AML-193 (cell line): ENCODE results near the gene CXorf65.

ENCODE experiments used
- DNase-seq, 2 experiments: peaks; one replicate each; lab custom pipeline; 2025; lab: John Stamatoyannopoulos, UW

The CXorf65 gene

DNA sequence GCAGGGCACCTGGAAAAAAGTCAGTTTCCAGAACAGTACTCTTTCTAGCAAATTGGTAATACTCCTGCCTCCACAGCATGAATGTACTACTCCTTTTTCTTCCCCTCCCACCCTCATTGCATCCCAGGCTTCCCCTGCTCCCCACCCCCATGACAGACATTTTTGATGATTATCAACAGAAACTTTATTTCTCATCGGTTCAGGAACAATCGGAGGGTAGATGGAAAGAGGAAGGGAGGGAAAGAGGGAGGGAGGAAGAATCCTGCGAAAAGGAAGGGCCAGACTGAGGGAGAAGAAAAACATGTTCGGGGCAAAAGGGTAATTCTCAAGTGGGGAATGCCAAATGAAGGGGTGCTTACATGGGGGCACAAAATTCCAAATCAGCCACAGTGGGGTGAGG is 705 bp upstream of the CXorf65 start:
- no peak for DNase-seq

- no peak for DNase-seq
Measured at GRCh38 chrX:71105628-71106027, 912 bp downstream of the CXorf65 start.

DNA sequence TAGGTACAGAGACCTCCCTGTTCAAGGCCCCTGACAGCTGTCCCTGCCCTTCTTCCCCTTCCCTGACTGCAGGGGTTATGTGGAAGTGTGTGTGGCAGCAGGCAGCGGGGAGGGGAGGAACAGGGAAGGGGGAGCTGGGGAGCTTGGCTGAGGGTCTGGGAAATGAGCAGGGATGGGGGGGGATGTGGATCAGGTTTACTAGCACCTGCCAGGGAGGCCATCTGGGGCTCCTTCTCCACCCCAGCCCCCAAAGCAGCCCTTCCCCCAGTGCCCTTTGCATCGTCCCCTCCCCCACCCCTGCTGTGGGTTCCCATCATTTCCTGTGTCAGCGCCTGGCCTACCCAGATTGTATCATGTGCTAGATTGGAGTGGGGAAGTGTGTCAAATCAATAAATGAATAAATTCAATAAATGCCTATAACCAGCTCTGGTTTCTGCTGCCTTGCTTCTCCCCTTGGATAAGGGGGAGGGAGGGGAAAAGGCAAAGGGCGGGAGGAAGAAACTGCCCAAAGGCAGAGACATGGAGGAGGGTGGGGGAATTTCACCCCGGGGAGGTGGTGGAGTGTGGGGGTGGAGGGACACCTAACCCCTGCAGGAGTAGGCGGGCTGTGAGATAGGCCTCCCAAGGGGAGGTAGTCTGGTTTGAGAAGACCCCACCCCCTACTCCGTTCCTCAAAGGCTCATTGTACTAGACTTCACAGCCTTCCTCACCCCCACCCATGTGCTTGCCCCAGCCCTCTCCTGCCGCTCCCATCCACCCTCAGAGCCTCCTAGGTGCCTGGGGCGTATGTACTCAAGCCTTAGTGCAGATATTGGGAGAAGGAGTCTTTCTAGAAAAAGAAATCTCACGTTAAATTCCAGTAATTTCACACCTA is 3.2 kb downstream of the CXorf65 start:
- DNase-seq, result peak in 1 of 2 experiments; percentile 6

- DNase-seq, result no peak
Measured at GRCh38 chrX:71102292-71102691, 4.2 kb downstream of the CXorf65 start.

- DNase-seq, result no peak
Measured at GRCh38 chrX:71100581-71101505, 5.7 kb downstream of the CXorf65 start.

DNA sequence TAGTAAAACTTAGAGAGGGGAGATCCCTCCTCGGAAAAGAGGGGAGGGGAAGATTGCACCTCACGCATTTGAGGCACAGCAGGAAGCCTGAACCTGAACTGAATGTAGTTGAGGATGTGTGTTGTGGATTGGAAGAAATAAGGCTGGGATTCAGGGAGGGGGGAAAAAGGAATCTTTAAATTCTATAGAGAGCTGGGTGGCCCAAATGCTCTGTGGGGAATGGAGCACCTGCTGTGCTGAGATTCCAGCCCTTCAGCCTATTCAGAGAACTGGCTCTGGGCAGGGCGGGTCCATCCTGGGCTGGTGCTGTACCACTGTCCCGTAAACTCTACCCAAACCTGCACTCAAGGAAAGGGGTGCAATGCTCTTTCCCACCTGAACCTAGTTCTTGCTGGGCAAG is 6.8 kb downstream of the CXorf65 start:
- DNase-seq, result no peak

DNA sequence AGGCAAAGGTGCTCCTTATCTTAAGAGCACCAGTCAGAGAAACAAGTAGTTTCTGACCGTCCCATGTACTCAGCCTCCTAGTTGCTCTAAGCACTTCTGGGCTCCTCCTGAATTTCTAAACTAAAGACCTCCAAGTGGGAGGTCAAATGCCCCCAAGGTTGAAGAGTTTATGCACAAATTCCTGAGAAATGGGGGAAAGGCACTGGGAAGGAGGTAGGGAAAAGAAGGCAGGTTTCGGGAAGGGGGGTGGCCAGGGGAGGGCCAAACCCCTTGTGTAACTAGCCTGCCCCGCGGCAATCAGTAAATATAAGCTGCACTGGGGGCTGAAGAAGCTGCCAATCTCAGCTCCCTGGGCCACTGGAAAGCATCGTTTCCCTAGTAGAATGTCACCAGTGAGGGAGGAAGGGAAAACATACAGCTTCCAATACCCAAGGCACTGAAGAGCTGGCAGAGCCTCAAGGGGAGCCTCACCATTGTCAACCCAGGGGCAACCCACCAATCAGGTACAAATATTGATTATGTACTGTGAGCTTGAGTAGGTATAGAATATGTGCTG is 7.5 kb downstream of the CXorf65 start:
- no peak for DNase-seq

DNA sequence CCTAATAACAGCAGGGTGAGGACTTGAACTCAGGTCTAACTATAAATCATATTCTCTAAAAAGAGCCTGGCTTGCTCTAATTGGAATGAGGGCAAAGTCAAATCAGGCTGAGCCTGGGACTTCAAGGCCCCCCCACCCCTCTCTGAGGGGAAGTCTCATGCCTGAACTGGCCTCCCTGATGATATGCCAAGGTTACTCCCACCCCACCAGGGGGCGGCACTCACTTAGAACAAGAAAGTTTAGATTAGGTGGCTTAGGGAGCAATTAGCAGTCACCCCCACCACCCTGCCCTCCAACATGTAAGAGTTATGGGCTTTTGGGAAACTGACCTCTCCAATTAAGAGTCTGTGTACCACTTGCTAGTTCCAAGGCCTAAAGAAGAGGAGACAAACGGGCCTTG is 8.2 kb downstream of the CXorf65 start:
- peak; percentile 59 to 68 for DNase-seq

GRCh38 chrX:71096760-71097032 is 9.8 kb downstream of the CXorf65 start:
- no peak for DNase-seq

DNA sequence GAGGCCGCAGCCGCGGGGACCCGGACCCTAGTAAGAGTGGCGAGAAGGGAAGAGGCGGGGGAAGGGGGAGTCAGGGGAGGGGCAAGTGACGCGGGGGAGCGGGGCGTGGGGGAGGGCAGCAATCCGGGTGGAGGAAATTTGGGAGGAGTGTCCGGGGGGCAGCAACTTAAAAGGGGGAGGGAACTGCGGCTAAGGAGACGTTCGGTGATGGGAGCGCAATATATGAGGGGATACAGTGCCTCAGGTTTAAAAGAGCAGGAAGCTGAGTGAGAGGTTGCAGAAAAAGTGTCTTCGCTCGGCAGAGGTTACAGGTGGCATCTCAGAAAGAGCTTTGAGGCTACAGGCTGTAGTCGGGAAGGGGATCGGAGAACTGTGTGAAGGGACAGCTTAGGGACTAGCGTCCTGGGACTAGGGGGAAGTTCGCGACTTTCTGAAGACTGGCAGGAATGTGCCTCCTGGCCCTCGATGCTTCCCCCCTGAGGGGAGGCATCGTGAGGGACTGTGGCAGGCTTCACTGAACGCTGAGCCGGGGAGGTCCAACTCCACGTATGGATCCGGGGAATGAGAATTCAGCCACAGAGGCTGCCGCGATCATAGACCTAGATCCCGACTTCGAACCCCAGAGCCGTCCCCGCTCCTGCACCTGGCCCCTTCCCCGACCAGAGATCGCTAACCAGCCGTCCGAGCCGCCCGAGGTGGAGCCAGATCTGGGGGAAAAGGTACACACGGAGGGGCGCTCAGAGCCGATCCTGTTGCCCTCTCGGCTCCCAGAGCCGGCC is 10.4 kb downstream of the CXorf65 start:
- peak in 1 of 2 experiments; percentile 36 for DNase-seq

GRCh38 chrX:71095555-71095980 is 11.0 kb downstream of the CXorf65 start, which contains the start of gene FOXO4:
Gene FOXO4 (plus strand): TSS chrX:71095851. CDS start chrX:71096529, 678 bp downstream.
- DNase-seq, result peak; percentile 58 to 66

DNA sequence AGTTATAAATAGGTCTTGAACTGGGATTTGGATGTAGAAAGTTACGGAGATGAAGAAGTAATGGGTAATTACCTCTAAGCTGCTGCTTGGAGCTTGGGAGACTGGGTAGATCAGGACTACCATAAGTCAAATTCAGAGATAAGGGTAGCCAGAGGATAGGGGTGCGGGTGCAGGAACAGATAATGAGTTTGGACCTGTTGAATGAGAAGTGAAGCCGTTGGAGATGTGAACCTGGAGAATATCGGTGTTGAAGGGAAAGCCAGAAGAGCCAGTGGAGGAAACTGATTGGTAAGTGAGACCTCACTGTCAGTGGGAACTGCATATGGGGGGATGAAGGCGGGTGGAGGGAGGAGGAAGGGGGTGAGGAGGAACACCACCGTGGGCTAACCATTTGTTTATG is 11.5 kb downstream of the CXorf65 start:
- DNase-seq, result no peak

- DNase-seq, result no peak
Measured at GRCh38 chrX:71091263-71091662, 15.3 kb downstream of the CXorf65 start.

DNA sequence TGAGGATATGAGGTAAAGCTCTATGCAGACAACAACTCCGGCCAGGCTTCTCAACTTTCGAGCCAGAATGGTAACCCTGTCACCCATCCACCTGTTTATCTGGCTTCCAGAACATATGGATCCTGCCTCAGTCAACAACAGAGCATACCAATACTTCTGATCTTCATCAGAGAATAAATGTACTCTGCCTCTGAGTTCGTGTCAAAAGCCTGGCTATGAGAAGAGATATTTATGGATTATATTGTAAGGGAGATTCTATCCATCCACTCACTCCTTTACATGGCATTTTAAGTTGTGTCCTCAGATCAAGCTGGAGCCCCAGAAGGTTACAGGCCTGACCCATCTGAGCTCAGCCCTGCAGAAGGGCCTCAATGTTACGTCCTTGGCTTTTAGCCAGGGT is 20.6 kb downstream of the CXorf65 start:
- DNase-seq, result no peak

DNA sequence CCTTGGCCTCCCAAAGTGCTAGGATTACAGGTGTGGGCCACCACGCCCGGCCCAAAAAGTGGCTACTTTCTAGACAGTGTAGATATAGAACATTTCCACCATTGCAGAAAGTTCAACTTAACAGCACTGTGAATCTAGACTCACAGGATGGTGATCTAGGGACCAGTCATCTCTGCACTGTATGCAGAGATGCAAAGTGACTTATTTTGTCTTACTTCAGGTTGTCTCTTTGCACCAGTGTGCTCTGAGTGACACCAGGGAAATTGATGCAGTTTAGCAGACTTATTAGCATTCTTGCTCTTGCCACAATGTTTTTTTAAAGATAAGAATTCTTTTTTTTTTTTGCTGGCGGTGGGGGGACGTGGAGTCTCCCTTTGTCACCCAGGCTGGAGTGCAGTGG is 23.7 kb downstream of the CXorf65 start:
- no peak for DNase-seq

DNA sequence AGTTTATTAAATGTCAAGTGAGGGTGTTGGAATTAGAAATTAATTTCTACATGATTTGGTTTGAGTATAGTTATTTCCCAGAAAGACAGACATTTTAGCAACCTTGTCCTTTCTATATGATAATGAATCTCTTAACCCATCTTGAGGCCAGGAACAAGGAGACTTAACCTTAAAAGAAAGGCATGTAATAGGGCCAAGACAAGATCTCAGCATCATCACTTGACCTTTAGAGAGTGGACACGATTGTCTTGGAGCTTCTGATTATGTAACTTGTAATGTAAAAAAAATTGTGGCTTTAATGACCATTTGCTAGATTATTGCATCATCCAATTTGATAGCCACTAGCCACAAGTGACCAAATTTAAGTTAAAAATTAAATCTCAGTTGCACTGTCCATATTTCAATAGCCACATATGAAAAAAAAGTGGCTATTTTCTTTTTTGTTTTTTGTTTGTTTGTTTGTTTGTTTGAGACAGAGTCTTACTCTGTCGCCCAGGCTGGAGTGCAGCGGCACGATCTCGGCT is 24.4 kb downstream of the CXorf65 start:
- no peak for DNase-seq

- no peak for DNase-seq
Measured at GRCh38 chrX:71081330-71082123, 25.0 kb downstream of the CXorf65 start.

DNA sequence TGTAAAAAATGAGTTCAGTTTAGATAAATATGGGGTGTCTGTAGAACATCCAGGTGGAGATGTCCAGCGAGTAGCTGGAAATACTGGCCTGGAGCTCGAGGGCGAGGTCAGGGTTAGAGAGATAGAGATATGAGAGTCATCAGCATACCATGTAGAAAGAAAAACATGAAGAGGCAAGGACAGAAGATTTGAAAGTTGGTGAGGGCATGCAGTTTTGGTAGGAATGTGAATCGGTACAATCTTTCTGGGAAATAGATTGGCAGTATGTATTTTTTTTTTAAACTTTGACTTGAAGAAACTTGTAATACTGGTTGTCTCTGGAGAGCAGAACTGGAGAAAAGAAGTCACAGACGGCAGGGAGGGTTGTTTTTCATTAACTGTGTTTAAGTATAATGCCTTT is 36.0 kb downstream of the CXorf65 start:
- no peak for DNase-seq

GRCh38 chrX:71068044-71068918 is 38.3 kb downstream of the CXorf65 start, which contains the start of gene SNX12:
Gene SNX12 (minus strand): TSS chrX:71068334. CDS start chrX:71068306, 28 bp downstream.
- peak; percentile 76 to 77 for DNase-seq

GRCh38 chrX:71067712-71068043 is 38.9 kb downstream of the CXorf65 start:
- no peak for DNase-seq
